Activated CD8-positive, alpha-beta memory T cell treated with anti-CD3 and anti-CD28 coated beads, Interleukin-2, amount 50 U/mL, for 48 hours (primary cell): ENCODE results near the gene IL1RL1.

Experiments
- DNase-seq: peaks from one replicate; pipeline ENCODE4 v3.0.0-alpha.2; 2020

IL1RL1 gene

GRCh38 chr2:102383722-102384121, 72.4 kb downstream of the IL1RL1 start:
- no peak for DNase-seq

- DNase-seq, result no peak
These were observed 74.2 kb downstream of the IL1RL1 start for GRCh38 chr2:102385522-102385921.

- DNase-seq, result no peak
These were observed 74.6 kb downstream of the IL1RL1 start for GRCh38 chr2:102386004-102386403.

GRCh38 chr2:102386867-102387541, 75.6 kb downstream of the IL1RL1 start:
- no peak for DNase-seq

- DNase-seq, result no peak
These were observed 76.6 kb downstream of the IL1RL1 start for GRCh38 chr2:102387763-102388546.

- DNase-seq, result no peak
These were observed 80.2 kb downstream of the IL1RL1 start for GRCh38 chr2:102391565-102391964.

- DNase-seq, result no peak
These were observed 80.7 kb downstream of the IL1RL1 start for GRCh38 chr2:102392096-102392495.

DNA sequence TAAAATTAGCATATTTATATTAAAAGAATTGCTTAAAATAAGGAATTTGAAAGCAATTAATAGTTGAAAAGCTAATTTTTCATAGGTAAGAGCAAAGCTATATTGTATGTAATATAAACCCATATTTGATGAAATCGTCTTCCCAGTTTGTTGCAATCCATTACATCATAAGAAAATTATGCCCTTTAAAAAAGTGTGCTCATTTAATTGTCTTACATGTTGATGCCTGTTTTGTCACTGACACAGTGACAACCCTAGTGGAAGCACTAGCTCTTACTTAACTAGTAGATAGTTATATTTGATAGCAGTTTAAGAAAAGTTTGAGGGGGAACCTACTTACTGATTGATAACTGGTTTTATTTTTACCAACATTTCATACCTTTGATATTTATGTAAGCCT, 81.6 kb downstream of the IL1RL1 start:
- DNase-seq, result no peak

DNA sequence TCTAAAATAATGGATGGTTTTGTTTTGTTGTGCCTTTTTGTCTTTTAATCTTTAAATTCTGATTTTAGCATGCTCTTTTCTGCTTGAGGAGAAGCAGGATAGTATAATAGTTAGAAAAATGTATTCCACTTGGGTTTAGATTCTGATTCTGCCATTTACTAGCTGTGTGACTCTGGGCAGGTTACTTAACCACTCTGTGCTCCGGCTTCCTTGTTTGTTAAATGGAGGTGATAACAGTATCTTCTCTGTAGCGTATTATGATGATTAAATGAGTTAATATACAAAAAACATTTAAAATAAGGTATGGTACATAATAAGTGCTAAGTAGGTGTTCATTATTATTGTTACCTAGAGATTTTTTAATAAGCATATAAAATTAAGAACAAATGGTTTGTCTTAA, 84.6 kb downstream of the IL1RL1 start:
- DNase-seq, result no peak

DNA sequence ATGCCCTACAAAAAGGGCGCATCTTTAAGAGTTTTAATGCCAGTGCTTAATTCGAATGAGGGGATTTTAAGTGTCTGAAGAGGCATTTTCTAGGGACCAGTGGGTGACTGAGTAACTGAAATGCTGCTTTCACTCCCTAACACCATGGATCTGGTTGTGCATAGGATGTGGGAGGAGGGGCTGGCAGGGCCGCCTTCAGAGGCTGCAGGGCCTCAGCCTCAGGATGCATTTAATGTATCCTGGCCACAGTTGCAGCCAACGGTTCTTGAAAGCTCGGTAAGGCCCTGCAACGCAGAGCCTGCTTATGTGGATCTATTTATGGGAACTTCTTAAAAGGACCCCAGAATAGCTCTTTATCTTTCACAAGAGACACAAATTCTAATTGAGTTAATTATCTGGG, 85.8 kb downstream of the IL1RL1 start:
- DNase-seq, result no peak

DNA sequence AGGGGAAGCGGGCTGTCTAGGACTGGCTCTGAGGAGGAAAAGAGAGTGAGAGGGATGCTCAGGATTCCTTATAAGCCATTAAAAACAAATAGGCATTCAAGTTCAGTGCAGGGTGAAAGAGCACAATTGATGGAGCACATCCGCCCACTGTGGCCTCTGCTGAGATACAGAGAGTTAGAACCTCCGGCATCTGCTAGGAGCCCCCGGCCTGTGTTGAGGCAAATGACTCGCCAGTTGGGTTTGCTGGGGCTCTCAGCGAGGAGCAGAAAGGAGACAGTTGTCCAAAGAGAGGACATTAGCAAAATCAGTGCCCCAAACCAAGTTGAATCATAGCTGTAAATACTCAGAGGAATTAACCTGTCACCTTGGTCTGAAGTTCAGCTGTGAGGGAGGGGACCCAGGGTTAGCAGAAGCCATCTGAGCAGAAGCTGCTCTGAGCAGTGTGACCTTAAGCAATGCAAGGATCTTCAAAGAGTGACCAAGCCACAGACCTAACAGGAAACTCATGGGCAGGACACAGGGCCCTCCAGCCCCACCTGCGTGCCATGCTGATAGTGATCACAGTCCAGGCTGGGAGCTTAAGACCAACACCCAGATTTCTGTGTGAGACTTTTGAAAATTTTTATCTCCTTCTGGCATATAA, 88.3 kb downstream of the IL1RL1 start:
- no peak for DNase-seq

DNA sequence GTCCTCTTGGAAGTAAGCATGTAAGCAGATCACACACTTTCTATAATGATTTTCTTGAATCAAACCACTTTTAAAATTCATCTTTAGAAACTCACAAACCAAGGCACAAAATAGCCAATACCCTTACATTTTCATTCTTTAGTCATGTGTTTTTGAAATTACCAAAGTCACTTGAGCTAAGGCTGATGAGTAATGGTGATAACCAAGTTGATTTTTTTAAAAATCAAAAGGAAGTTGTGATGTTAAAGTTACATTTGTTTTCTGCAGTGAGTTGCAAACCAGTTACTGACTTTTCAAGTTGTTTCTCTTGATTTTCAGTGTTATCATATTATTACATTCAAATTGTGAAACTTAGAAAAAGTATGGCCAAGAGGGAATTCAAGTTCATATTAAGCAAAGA, 90.1 kb downstream of the IL1RL1 start:
- no peak for DNase-seq
